GM12873 (cell line): ENCODE results near the gene DUSP1.

Experiments
- TF ChIP-seq, protein P1 (sequence below): IDR thresholded peaks from 2 replicates; pipeline ENCODE4 v1.5.1; 2012; ENCODE audit warnings: low read depth, mild to moderate bottlenecking, moderate library complexity, low read length, control low read depth; ENCODE audit not compliant: insufficient read depth; ENCODE audit errors: missing control alignments

The DUSP1 gene

DNA sequence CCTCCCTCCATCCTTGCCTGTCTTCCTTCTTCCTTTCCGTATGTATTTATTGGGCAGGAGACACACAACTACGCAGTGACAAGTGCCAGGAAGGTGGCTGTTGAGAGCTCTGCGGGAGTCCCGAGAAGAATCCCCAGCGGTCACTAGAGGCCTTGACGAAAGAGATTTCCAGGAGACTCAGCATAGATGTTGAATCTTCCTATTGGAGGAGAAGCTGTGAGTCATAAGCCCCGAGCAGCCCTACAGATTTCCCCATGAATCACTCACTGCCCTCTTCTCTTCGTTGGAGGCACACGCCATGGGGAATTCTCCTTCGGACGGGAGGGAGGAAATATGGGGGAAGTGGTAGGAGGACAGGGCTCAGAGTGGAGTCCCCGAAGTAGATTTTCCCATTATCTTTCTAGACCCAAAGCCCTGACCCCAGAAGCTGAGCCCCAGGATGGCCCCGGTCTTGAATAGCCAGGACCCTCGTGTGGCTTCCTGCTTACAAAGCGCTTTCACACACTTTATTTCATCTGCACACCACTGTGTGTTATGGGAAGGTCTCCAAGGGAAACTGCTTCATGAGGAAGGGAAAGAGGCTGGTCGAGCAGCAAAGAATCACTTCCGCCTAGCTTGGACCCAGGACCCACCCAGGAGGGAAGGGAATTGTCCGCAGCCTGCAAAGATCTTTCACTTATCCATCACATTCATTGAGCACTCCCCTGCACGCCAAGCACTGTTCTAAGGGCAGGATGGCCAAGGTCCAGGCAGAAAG lies 12.7 kb downstream of the DUSP1 start:
- TF ChIP-seq, protein P1, sequence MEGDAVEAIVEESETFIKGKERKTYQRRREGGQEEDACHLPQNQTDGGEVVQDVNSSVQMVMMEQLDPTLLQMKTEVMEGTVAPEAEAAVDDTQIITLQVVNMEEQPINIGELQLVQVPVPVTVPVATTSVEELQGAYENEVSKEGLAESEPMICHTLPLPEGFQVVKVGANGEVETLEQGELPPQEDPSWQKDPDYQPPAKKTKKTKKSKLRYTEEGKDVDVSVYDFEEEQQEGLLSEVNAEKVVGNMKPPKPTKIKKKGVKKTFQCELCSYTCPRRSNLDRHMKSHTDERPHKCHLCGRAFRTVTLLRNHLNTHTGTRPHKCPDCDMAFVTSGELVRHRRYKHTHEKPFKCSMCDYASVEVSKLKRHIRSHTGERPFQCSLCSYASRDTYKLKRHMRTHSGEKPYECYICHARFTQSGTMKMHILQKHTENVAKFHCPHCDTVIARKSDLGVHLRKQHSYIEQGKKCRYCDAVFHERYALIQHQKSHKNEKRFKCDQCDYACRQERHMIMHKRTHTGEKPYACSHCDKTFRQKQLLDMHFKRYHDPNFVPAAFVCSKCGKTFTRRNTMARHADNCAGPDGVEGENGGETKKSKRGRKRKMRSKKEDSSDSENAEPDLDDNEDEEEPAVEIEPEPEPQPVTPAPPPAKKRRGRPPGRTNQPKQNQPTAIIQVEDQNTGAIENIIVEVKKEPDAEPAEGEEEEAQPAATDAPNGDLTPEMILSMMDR, result no peak

- TF ChIP-seq, protein P1, result no peak
Measured at GRCh38 chr5:172757394-172758010, 13.5 kb downstream of the DUSP1 start.

GRCh38 chr5:172756764-172757393 lies 14.1 kb downstream of the DUSP1 start:
- TF ChIP-seq, protein P1, result no peak

DNA sequence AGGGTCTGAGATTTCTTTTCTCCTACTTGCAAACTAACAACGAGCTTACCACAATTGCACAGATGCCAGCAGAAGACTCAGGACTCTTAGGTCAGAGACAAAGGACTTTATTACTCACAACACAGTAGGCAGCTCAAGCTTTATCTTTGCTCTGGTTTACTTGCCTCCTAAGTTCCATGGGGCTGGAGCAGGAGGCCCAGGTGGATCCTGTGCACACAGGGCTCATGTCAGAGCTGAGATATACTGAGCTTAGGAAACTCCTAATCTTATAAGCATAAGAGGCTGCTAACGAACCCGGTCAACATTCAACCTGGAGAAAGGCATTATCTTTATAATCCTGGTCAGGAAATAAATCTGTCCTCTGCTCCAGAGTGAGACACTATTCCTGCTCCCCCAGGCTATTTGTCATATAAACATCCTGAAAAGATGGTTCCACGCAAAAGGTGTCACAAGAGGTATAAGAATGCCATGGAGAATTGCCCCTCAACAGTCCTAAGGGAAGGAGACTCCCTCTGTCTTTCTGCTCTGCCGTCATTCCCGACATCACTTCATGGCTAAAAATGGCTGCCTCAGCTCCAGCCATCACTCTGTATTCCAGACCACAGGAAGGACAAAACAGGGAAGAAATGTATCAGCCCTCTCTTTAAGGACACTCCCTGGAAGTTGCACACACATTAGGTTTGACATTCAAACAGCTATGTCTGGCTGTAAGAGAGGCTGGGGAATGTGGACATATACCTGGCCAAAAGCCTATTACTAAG lies 16.2 kb downstream of the DUSP1 start:
- TF ChIP-seq, protein P1, result no peak

DNA sequence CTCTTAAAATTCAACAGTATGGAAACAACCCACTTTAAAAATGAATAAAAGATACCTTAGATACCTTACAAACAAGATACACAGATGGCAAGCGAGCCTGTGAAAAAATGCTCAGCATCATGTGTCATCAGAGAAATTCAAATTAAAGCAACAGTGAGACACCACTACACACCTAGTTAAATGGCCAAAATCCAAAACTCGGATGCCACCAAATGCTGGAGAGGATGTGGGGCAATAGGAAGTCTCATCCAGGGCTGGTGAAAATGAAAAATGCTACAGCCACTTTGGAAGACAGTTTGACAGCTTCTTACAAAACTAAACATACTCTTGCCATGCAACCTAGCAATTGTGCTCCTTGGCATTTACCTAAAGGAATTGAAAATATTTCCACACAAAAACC lies 17.9 kb downstream of the DUSP1 start:
- TF ChIP-seq, protein P1, result no peak

- TF ChIP-seq, protein P1, result no peak
Measured at GRCh38 chr5:172751761-172752510, 19.1 kb downstream of the DUSP1 start.
